Measurements from ENCODE around the gene DNAI1. TPM values are rescaled to one million over a fixed set of nuclear protein-coding genes. Genes with fewer than 3 reads are reported as not detected.

The DNAI1 gene
- total RNA-seq, 1 donor from 2014 or later: 0.52 TPM

- Mint-ChIP-seq H3K27ac (no peak overlapping the region), H3K27me3 (ENCODE audit: insufficient read depth, low read depth) (peaks cover 14% of the 10 kb centered on the region), H3K9me3 (no peaks in the 10 kb centered on the region), H3K4me1 (peaks cover 10% of the 10 kb centered on the region), H3K4me3 (no peak overlapping the region), H3K36me3 (no peaks in the 10 kb centered on the region)
- no peaks in the 10 kb centered on the region for H3K9me3 ChIP-seq (ENCODE audit: low read depth)
- H3K4me3 ChIP-seq: no peak overlapping the region
- H3K9ac ChIP-seq: no peak overlapping the region
- H3K27ac ChIP-seq: no peak overlapping the region
- no peaks in the 10 kb centered on the region for H3K27me3 ChIP-seq
- no peak overlapping the region for H3K4me2 ChIP-seq
- TF ChIP-seq EZH2 (IDR thresholded peaks at IDR 0.05) (no peak), CTCF (IDR thresholded peaks at IDR 0.05) (no peak), EZH2phosphoT487 (IDR thresholded peaks at IDR 0.05) (no peak)
- no peaks in the 10 kb centered on the region for H3K4me1 ChIP-seq
- H4K20me1 ChIP-seq (ENCODE audit: low read depth): no peaks in the 10 kb centered on the region
- no peaks in the 10 kb centered on the region for H3F3A ChIP-seq (ENCODE audit: low read depth)
- H2AFZ ChIP-seq (replicated peaks): no peak overlapping the region
- no peaks in the 10 kb centered on the region for H3K36me3 ChIP-seq
- H3K79me2 ChIP-seq (ENCODE audit: low read depth): no peaks in the 10 kb centered on the region
- DNase-seq (ENCODE audit: low spot score): no peak
Measured at GRCh38 chr9:34544035-34544434, 85.4 kb downstream of the DNAI1 start.

GRCh38 chr9:34545497-34545896 lies 86.9 kb downstream of the DNAI1 start:
- Histone ChIP-seq H3K4me3 (no peak overlapping the region), H3K4me2 (no peak overlapping the region), H3K4me1 (no peaks in the 10 kb centered on the region), H3K79me2 (ENCODE audit: low read depth) (no peaks in the 10 kb centered on the region), H3K9ac (no peak overlapping the region), H4K20me1 (ENCODE audit: low read depth) (no peaks in the 10 kb centered on the region), H3K27me3 (no peaks in the 10 kb centered on the region), H3K27ac (no peak overlapping the region), H3K9me3 (ENCODE audit: low read depth) (no peaks in the 10 kb centered on the region), H2AFZ (replicated peaks) (no peak overlapping the region), H3K36me3 (no peaks in the 10 kb centered on the region), H3F3A (ENCODE audit: low read depth) (no peaks in the 10 kb centered on the region)
- H3K4me3 Mint-ChIP-seq: no peak overlapping the region
- no peaks in the 10 kb centered on the region for H3K36me3 Mint-ChIP-seq
- peaks cover 10% of the 10 kb centered on the region for H3K4me1 Mint-ChIP-seq
- no peak for DNase-seq (ENCODE audit: low spot score)
- no peaks in the 10 kb centered on the region for H3K9me3 Mint-ChIP-seq
- H3K27me3 Mint-ChIP-seq (ENCODE audit: insufficient read depth, low read depth): peaks cover 14% of the 10 kb centered on the region
- TF ChIP-seq EZH2 (IDR thresholded peaks at IDR 0.05) (no peak), EZH2phosphoT487 (IDR thresholded peaks at IDR 0.05) (no peak), CTCF (IDR thresholded peaks at IDR 0.05) (no peak)
- H3K27ac Mint-ChIP-seq: no peak overlapping the region

- H3K36me3 ChIP-seq: no peaks in the 10 kb centered on the region
- H3F3A ChIP-seq (ENCODE audit: low read depth): no peaks in the 10 kb centered on the region
- H3K36me3 Mint-ChIP-seq: no peaks in the 10 kb centered on the region
- no peak overlapping the region for H3K4me2 ChIP-seq
- H2AFZ ChIP-seq (replicated peaks): no peak overlapping the region
- H3K27ac Mint-ChIP-seq: no peak overlapping the region
- DNase-seq (ENCODE audit: low spot score): no peak
- peaks cover 14% of the 10 kb centered on the region for H3K27me3 Mint-ChIP-seq (ENCODE audit: insufficient read depth, low read depth)
- H3K79me2 ChIP-seq (ENCODE audit: low read depth): no peaks in the 10 kb centered on the region
- no peak overlapping the region for H3K4me3 Mint-ChIP-seq
- no peak overlapping the region for H3K9ac ChIP-seq
- TF ChIP-seq EZH2phosphoT487 (IDR thresholded peaks at IDR 0.05) (no peak), CTCF (IDR thresholded peaks at IDR 0.05) (no peak), EZH2 (IDR thresholded peaks at IDR 0.05) (no peak)
- no peaks in the 10 kb centered on the region for H3K9me3 Mint-ChIP-seq
- no peaks in the 10 kb centered on the region for H3K4me1 ChIP-seq
- peaks cover 10% of the 10 kb centered on the region for H3K4me1 Mint-ChIP-seq
- no peak overlapping the region for H3K27ac ChIP-seq
- no peaks in the 10 kb centered on the region for H4K20me1 ChIP-seq (ENCODE audit: low read depth)
- H3K9me3 ChIP-seq (ENCODE audit: low read depth): no peaks in the 10 kb centered on the region
- no peaks in the 10 kb centered on the region for H3K27me3 ChIP-seq
- H3K4me3 ChIP-seq: no peak overlapping the region
Measured at GRCh38 chr9:34546102-34546833, 87.7 kb downstream of the DNAI1 start.
